Adipose tissue (tissue), 3 donors: Measurements from ENCODE around the gene CCNJ. TPM values are rescaled to one million over a fixed set of nuclear protein-coding genes. Genes with fewer than 3 reads are reported as not detected.
"Not testable (repeated sequence)": the region's sequence is repeated elsewhere in the genome, so short reads cannot be mapped to it uniquely, and the experiment has no call there.

Experiments used
- H3K27ac ChIP-seq: one replicate; pipeline ENCODE4 v1.5.1; 2013; ENCODE audit warnings: low read depth, low read length
- WGBS, 3 donors: extraction: QIAGEN DNeasy Blood & Tissue Kit; methylation state at CpG; one replicate each; pipeline ENCODE4 v1.1.7; 2013; 5-methylcytosine and 5-hydroxymethylcytosine counted together
- polyA plus RNA-seq, 3 donors: library from polyadenylated mRNA; stranded (reverse); fragments of 200-250 nt; gene quantifications; one replicate each; pipeline ENCODE4 v1.2.3, GENCODE V29; 2013
- donor health status: healthy with polysubstance abuse.
- donor health status: Bipolar disorder and iron deficiency.
- donor health status: healthy.

The CCNJ gene
- polyA plus RNA-seq, 3 donors, result 2.1 to 3.7 (median 2.6) TPM

DNA sequence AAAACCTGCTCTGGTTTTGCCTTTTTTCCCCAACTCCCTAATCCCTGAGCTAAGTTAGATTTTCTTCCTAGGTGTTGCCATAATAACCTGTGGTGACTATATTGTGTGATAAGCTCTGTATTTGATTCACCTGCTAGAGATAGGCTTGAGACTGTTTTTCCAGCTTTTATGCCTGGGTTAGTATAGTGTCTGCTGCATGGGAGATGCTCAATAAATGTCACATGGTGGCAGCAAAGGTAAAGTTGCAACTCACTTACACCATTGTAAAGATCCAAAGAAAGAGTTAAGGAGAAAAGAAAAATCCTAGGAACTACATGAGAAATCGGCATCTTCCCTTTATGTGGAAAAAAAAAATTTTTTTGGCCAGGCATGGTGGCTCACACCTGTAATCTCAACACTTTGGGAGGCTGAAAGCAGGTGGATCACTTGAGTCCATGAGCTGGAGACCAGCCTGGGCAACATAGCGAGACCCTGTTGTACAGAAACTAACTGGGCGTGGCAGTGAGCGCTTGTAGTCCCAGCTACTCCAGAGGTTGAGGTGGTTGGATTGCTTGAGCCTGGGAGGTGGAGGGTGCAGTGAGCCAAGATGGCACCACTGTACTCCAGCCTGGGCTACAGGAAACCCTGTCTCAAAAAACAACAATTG is 3.7 kb downstream of the CCNJ start:
- H3K27ac ChIP-seq, result no peak overlapping the region
- 94 to 95% (median 94%) methylated on average over 4 of the region's 4 CpGs for WGBS, 3 donors

DNA sequence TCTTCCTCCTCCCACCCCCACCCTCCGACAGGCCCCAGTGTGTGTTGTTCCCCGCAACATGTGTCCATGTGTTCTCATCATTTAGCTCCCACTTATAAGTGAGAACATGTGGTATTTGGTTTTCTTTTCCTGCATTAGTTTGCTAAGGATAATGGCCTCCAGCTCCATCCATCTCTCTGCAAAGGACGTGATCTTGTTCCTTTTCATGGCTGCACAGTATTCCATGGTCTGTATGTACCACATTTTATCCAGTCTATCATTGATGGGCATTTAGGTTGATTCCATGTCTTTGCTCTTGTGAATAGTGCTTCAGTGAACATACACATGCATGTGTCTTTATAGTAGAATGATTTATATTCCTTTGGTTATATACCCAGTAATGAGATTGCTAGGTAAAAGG is 4.5 kb downstream of the CCNJ start:
- 93 to 97% (median 96%) methylated on average over 3 of the region's 3 CpGs for WGBS, 3 donors
- not testable (repeated sequence) for H3K27ac ChIP-seq

DNA sequence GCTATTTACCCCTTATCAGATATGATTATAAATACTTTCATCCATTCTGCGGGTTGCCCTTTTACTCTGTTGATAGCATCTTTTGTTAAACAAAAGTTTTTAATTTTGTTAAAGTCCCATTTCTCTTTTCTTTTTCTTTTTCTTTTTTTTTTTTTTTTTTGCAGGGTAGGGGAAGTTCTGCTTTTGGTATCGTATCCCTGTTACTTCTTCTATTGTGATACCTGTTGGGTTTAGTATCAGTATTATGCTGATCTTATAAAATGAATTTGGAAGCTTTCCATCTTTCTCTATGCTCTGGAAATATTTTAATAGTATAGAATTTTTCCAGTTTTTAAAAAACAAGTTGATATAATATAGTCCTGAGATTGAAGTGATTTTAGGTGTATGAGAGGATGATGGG is 6.0 kb downstream of the CCNJ start:
- 67 to 76% (median 71%) methylated on average over 2 of the region's 2 CpGs for WGBS, 3 donors
- no peak overlapping the region for H3K27ac ChIP-seq

DNA sequence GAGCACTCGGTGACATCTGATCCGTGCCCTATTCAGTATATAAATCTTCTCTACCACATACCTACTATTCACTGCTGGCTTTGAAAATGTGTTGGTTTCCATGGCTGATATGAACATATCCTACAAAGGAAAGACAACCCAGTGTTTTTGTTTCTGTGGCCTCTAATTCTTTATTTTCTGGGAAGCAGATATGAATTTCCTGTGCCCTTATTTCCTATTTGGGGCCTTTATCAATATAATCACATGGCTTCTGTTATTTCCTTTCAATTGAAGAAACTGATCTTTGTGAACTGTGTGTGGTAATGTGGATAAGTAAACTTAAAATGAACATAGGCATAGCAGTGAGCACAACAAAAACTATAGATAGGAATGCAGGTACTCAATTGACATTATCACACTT is 10.6 kb downstream of the CCNJ start:
- WGBS, 3 donors, result 73 to 90% (median 85%) methylated on average over 2 of the region's 2 CpGs
- no peak overlapping the region for H3K27ac ChIP-seq

GRCh38 chr10:96056787-96057186 is 13.4 kb downstream of the CCNJ start:
- WGBS, 3 donors, result 92 to 95% (median 93%) methylated on average over 7 of the region's 7 CpGs
- H3K27ac ChIP-seq, result no peak overlapping the region

- WGBS, 3 donors, result 93 to 96% (median 93%) methylated on average over 3 of the region's 3 CpGs
- H3K27ac ChIP-seq, result no peak overlapping the region
Measured at GRCh38 chr10:96061232-96061631, 17.8 kb downstream of the CCNJ start.

GRCh38 chr10:96072674-96073073 is 29.3 kb downstream of the CCNJ start:
- no peak overlapping the region for H3K27ac ChIP-seq
- 79 to 88% (median 83%) methylated on average over 2 of the region's 2 CpGs for WGBS, 3 donors

GRCh38 chr10:96073722-96074121 is 30.3 kb downstream of the CCNJ start:
- H3K27ac ChIP-seq, result no peak overlapping the region
- 74 to 90% (median 80%) methylated on average over 1 of the region's 1 CpG for WGBS, 3 donors

DNA sequence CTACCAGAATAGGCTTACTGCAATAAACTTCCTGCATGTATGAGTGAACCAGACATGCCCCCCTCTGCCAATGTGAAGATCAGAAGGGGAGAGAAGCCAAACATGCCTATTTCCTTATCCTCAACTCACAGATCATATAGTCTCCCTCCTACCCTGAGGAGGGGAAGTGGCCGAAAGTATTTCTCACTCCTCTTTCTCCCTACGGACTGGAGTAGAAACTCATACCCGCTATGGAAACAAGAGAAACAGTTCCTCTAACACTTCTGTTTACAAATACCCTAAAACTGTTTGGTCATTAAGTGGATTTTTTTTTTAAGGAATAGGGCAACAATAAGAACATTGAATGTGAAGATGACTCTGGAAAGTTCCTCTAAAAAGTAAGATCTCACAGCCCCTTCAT is 31.4 kb downstream of the CCNJ start:
- 92 to 97% (median 95%) methylated on average over 3 of the region's 3 CpGs for WGBS, 3 donors

GRCh38 chr10:96075977-96076376 is 32.6 kb downstream of the CCNJ start:
- WGBS, 3 donors, result 55 to 66% (median 60%) methylated on average over 2 of the region's 2 CpGs
- no peak overlapping the region for H3K27ac ChIP-seq

More for the DNA sequence above, 31.4 kb downstream of the CCNJ start:
- H3K27ac ChIP-seq, result no peak overlapping the region

- 84 to 92% (median 91%) methylated on average over 3 of the region's 3 CpGs for WGBS, 3 donors
- no peak overlapping the region for H3K27ac ChIP-seq
Measured at GRCh38 chr10:96077156-96077555, 33.8 kb downstream of the CCNJ start.

- WGBS, 3 donors, result 91 to 97% (median 96%) methylated on average over 2 of the region's 2 CpGs
- H3K27ac ChIP-seq, result no peak overlapping the region
Measured at GRCh38 chr10:96082153-96082552, 38.8 kb downstream of the CCNJ start.

DNA sequence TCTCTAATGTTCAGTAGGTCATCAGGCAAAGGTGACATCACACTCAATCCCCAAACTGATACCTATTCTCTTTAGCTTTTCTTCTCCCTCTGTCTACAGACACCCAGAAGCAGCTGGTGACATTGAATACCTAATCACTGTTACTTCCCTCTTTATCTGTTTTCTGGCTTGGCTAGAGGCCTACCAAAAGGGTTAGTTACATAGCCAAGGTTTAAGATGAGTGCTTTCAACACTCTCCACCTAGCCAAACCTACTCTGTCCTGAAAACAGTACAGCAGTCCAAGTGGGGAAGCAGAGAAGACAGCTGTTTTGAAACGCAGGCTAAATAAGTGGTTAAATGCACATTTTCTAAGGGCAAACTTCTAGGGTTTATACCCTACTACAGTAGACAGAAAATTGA is 39.4 kb downstream of the CCNJ start:
- WGBS, 3 donors, result 83 to 92% (median 85%) methylated on average over 1 of the region's 1 CpG
- H3K27ac ChIP-seq, result no peak overlapping the region

DNA sequence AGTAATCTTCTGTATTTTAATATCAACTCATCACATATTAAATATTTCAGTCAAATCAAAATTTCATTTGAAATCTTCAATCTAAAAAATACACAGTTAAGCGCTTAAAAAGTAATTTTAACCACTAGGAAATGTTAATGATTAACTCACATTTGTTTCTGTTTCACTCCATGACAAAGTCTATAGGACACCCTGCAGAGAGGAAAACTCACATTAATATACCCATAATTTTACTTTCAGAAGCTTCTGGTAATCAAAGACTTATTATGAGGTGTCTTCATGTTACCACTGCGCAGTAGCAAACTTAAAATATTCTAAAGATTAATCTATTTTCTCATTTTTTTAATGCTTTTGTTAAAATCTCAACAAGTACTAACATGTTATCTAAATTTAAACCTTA is 45.7 kb downstream of the CCNJ start:
- no peak overlapping the region for H3K27ac ChIP-seq
- 43 to 92% (median 90%) methylated on average over 2 of the region's 2 CpGs for WGBS, 3 donors

- 0 to 3% (median 2%) methylated on average over 47 of the region's 47 CpGs for whole genome bisulfite sequencing, 3 donors
Measured at GRCh38 chr10:96089670-96090462, 46.5 kb downstream of the CCNJ start.

GRCh38 chr10:96090463-96090800 is 47.0 kb downstream of the CCNJ start:
- 68 to 77% (median 77%) methylated on average over 9 of the region's 9 CpGs for WGBS, 3 donors
- no peak overlapping the region for H3K27ac ChIP-seq

More at GRCh38 chr10:96089670-96090462, 46.5 kb downstream of the CCNJ start:
- H3K27ac ChIP-seq, result peak overlapping the region; percentile 81

DNA sequence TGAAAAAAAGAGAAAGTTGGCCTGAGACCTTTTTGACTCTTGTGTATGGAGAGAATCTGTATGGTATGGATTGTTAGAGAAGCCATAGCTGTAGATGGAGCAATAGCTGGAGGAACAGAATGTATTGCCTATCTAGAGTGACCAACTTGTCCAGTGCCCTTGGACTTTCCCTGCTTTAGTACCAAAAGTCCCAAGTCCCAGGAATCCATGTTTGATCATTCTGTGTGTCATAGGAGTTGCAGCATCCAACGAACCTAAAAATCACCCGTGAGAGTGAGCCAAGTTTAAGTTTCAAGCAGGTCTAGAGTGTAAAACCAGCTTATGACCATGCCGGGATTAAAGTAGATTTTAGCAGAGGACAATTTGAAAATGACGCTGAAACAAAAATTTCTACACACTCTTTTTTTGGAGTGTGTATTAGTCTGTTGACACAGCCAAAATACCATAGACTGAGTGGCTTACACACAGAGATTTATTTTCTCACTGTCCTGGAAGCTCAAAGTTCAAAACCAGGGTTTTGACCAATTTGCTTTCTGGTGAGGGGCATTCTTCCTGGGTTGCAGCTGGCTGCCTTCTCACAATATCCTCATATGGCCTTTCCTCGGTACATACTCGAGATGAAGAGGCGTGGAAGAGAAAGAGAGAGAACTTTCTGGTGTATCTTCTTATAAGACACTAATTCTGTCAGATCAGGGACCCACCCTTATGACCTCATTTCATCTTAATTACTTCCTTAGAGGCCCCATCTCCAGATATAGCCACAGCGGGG is 49.8 kb downstream of the CCNJ start:
- 75 to 90% (median 86%) methylated on average over 8 of the region's 8 CpGs for WGBS, 3 donors
- no peak overlapping the region for H3K27ac ChIP-seq

- WGBS, 3 donors, result 50 to 72% (median 57%) methylated on average over 2 of the region's 2 CpGs
Measured at GRCh38 chr10:96093948-96094347, 50.6 kb downstream of the CCNJ start.

GRCh38 chr10:96096958-96097357 is 53.6 kb downstream of the CCNJ start:
- WGBS, 3 donors, result 43 to 87% (median 65%) methylated on average over 1 of the region's 1 CpG
- H3K27ac ChIP-seq, result no peak overlapping the region

More at GRCh38 chr10:96093948-96094347, 50.6 kb downstream of the CCNJ start:
- H3K27ac ChIP-seq, result no peak overlapping the region
